IPS-18c (cell line): ENCODE results near the gene RPP30.

Source experiments
- H3K4me3 ChIP-seq: 2 replicates; pipeline ENCODE4 v1.7.0; 2013; ENCODE audit warnings: low read depth, mild to moderate bottlenecking, low read length, moderate library complexity; ENCODE audit not compliant: insufficient read depth
- H3K9me3 ChIP-seq: one replicate; pipeline ENCODE4 v1.6.1; 2013; ENCODE audit warnings: mild to moderate bottlenecking, low read length, moderate library complexity; ENCODE audit not compliant: control insufficient read depth, insufficient read depth

The RPP30 gene

GRCh38 chr10:90871766-90872647, at the start of gene RPP30:
TSS of gene RPP30 (plus strand) at chr10:90871974. CDS start at chr10:90871987, 13 bp downstream.
- Histone ChIP-seq H3K4me3 (peak within 1 kb of the TSS; percentile 99), H3K9me3 (no peaks in the 10 kb centered on the region)

GRCh38 chr10:90822508-90822907, 49.3 kb upstream of the RPP30 start:
- no peak overlapping the region for H3K4me3 ChIP-seq
- peaks cover 11% of the 10 kb centered on the region for H3K9me3 ChIP-seq

- Histone ChIP-seq H3K4me3 (no peak overlapping the region), H3K9me3 (no peaks in the 10 kb centered on the region)
Observed at GRCh38 chr10:90832111-90832510, 39.7 kb upstream of the RPP30 start.

- no peaks in the 10 kb centered on the region for H3K9me3 ChIP-seq
- H3K4me3 ChIP-seq = no peak overlapping the region
Observed at GRCh38 chr10:90834326-90834725, 37.4 kb upstream of the RPP30 start.

GRCh38 chr10:90837486-90837885, 34.3 kb upstream of the RPP30 start:
- Histone ChIP-seq H3K9me3 (no peaks in the 10 kb centered on the region), H3K4me3 (no peak overlapping the region)

GRCh38 chr10:90842725-90843124, 29.0 kb upstream of the RPP30 start:
- Histone ChIP-seq H3K4me3 (no peak overlapping the region), H3K9me3 (no peaks in the 10 kb centered on the region)

- H3K9me3 ChIP-seq = peaks cover 4% of the 10 kb centered on the region
Observed at GRCh38 chr10:90845726-90846125, 26.0 kb upstream of the RPP30 start.

GRCh38 chr10:90846746-90847145, 25.0 kb upstream of the RPP30 start:
- no peak overlapping the region for H3K4me3 ChIP-seq
- H3K9me3 ChIP-seq = peaks cover 9% of the 10 kb centered on the region

More at GRCh38 chr10:90845726-90846125, 26.0 kb upstream of the RPP30 start:
- no peak overlapping the region for H3K4me3 ChIP-seq

GRCh38 chr10:90847436-90847835, 24.3 kb upstream of the RPP30 start:
- Histone ChIP-seq H3K9me3 (peaks cover 9% of the 10 kb centered on the region), H3K4me3 (no peak overlapping the region)

GRCh38 chr10:90849956-90850749, 21.6 kb upstream of the RPP30 start:
- H3K9me3 ChIP-seq = peaks cover 9% of the 10 kb centered on the region
- H3K4me3 ChIP-seq = no peak overlapping the region

GRCh38 chr10:90855126-90855525, 16.6 kb upstream of the RPP30 start:
- H3K4me3 ChIP-seq = peak overlapping the region; percentile 80; the same call in 1 of the 2 replicates
- H3K9me3 ChIP-seq = peaks cover 5% of the 10 kb centered on the region

- Histone ChIP-seq H3K4me3 (peak overlapping the region; percentile 80), H3K9me3 (peaks cover 2% of the 10 kb centered on the region)
Observed at GRCh38 chr10:90856261-90856660, 15.5 kb upstream of the RPP30 start.

GRCh38 chr10:90856964-90857634, 14.7 kb upstream of the RPP30 start:
- H3K4me3 ChIP-seq = peak overlapping the region; percentile 80

GRCh38 chr10:90857635-90858460, 13.9 kb upstream of the RPP30 start, which contains the start of gene HTR7:
TSS of gene HTR7 (minus strand) at chr10:90858039. CDS start at chr10:90857671, 368 bp downstream.
- Histone ChIP-seq H3K4me3 (peak within 1 kb of the TSS; percentile 80), H3K9me3 (no peaks in the 10 kb centered on the region)

More at GRCh38 chr10:90856964-90857634, 14.7 kb upstream of the RPP30 start:
- no peaks in the 10 kb centered on the region for H3K9me3 ChIP-seq

- H3K9me3 ChIP-seq = no peaks in the 10 kb centered on the region
- H3K4me3 ChIP-seq = peak overlapping the region; percentile 80
Observed at GRCh38 chr10:90858461-90858968, 13.3 kb upstream of the RPP30 start.

- Histone ChIP-seq H3K4me3 (no peak overlapping the region), H3K9me3 (no peaks in the 10 kb centered on the region)
Observed at GRCh38 chr10:90859321-90859751, 12.4 kb upstream of the RPP30 start.
